Uterus (tissue), 4 donors: Measurements from ENCODE around the gene TPST2. TPM values are rescaled to one million over a fixed set of nuclear protein-coding genes. Genes with fewer than 3 reads are reported as not detected.

Experiments used
- DNase-seq, 2 donors: peaks; one replicate each; pipeline ENCODE4 v3.0.0-alpha.2; 2019 to 2020
- H3K27ac ChIP-seq, 2 donors: fragments of 200-600 bp; sonication (generic); 1 replicate in 1 of 2; 2 replicates in 1 of 2; pipeline ENCODE4 v1.5.1; 2016 to 2018
- H3K27me3 ChIP-seq, 2 donors: fragments of 200-600 bp; sonication (generic); one replicate each; pipeline ENCODE4 v1.5.1; 2018 to 2019; ENCODE audit warnings: control low read depth in 1 of 2
- H3K36me3 ChIP-seq, 2 donors: fragments of 200-600 bp; sonication (generic); one replicate each; pipeline ENCODE4 v1.5.1; 2019; ENCODE audit warnings: control low read depth in 1 of 2
- H3K4me1 ChIP-seq, 2 donors: fragments of 200-600 bp; sonication (generic); one replicate each; pipeline ENCODE4 v1.5.1; 2018 to 2019; ENCODE audit warnings: control low read depth in 1 of 2
- H3K4me3 ChIP-seq, 2 donors: fragments of 200-600 bp; sonication (generic); 1 replicate in 1 of 2; 2 replicates in 1 of 2; pipeline ENCODE4 v1.5.1; 2018 to 2019; ENCODE audit warnings: mild to moderate bottlenecking in 1 of 2
- H3K9me3 ChIP-seq, 2 donors: fragments of 200-600 bp; sonication (generic); one replicate each; pipeline ENCODE4 v1.5.1; 2019; ENCODE audit warnings: control low read depth in 1 of 2
- CTCF ChIP-seq, 4 experiments: fragments of 200-600 bp in 2 of 4; fragments of 450-650 bp in 2 of 4; sonication (generic) in 2 of 4; IDR thresholded peaks; one replicate each; pipeline ENCODE4 v1.5.1; 2016 to 2019; ENCODE audit warnings: antibody characterized with exemption in 4 of 4, mild to moderate bottlenecking in 2 of 4, moderate library complexity in 1 of 4
- POLR2A ChIP-seq, 2 donors: fragments of 450-650 bp; IDR thresholded peaks; one replicate each; pipeline ENCODE4 v1.6.1; 2016; ENCODE audit warnings: antibody characterized with exemption in 2 of 2, mild to moderate bottlenecking in 1 of 2, moderate library complexity in 1 of 2
- intact Hi-C: fragments of 100-400 bp; cut with DNase I; formaldehyde crosslinking; loops from one replicate; pipeline ENCODE4 v1.15.1; 2023; ENCODE audit warnings: low total_unique reads
- microRNA counts, 2 donors: library from miRNA; unstranded; fragments of <30 nt; microRNA quantifications; one replicate each; lab custom pipeline; 2016 to 2017
- microRNA-seq: library from miRNA; unstranded; fragments of <30 nt; microRNA quantifications from one replicate; pipeline ENCODE4, GENCODE V29; 2016; ENCODE audit warnings: borderline microRNAs expressed, borderline replicate concordance
- small RNA-seq: library from RNA; depleted of rRNA; stranded (forward); fragments of <200 nt; gene quantifications from one replicate; pipeline ENCODE3, GENCODE V24; 2016
- total RNA-seq, 4 donors: library from RNA; depleted of rRNA in 3 of 4; stranded (reverse); fragments of >200 nt in 3 of 4; gene quantifications; one replicate each; pipeline versions ENCODE4 v1.1.0 to v1.2.4, GENCODE V29; 2014 to 2023
- donor health status: DM: yes; HTN: yes; CAD: no.

Gene TPST2
- total RNA-seq, 4 donors from 2014 or later = 32.4 to 71.5 (median 43.8) TPM

GRCh38 chr22:26476705-26477340, 113.1 kb downstream of the TPST2 start:
- peaks cover 7 to 9% of the 10 kb centered on the region in 2 donors for H3K4me1 ChIP-seq
- no peak overlapping the region for H3K27ac ChIP-seq
- intact Hi-C loops = no loop called here
- no peaks in the 10 kb centered on the region for H3K36me3 ChIP-seq
- DNase-seq = no peak
- no peak overlapping the region for H3K4me3 ChIP-seq
- TF ChIP-seq CTCF (IDR thresholded peaks at IDR 0.05) (no peak), POLR2A (IDR thresholded peaks at IDR 0.05) (no peak)
- H3K9me3 ChIP-seq = no peaks in the 10 kb centered on the region
- H3K27me3 ChIP-seq = no peaks in the 10 kb centered on the region

- no peak overlapping the region for H3K4me3 ChIP-seq
- no peak for DNase-seq
- H3K9me3 ChIP-seq = no peaks in the 10 kb centered on the region
- H3K4me1 ChIP-seq = peaks cover 0 to 7% of the 10 kb centered on the region in 2 donors
- H3K27me3 ChIP-seq = no peaks in the 10 kb centered on the region
- H3K27ac ChIP-seq = no peak overlapping the region
- intact Hi-C loops = no loop called here
- no peaks in the 10 kb centered on the region for H3K36me3 ChIP-seq
- TF ChIP-seq POLR2A (IDR thresholded peaks at IDR 0.05) = no peak
- no peak for TF ChIP-seq CTCF (IDR thresholded peaks at IDR 0.05)
Observed at GRCh38 chr22:26474682-26475081, 115.2 kb downstream of the TPST2 start.

MicroRNA genes within 50 kb of the gene (microRNA counts, 767-probe panel; counts per million panel counts)
- microRNA hsa-miR-548j (lab: Ali Mortazavi, UCI) = 0 counts per million in 2 donors

Small RNAs within 50 kb of the gene (microRNA-seq; reads per million reads assigned to microRNA genes)
- not detected for gene MIR548J

Small RNAs within 50 kb of the gene (small RNA-seq; reads per million reads assigned to genes)
- not detected for gene MIR548J

Other genes starting within 250 kb of the TPST2 start
- 1 to 10 TPM in 1 of 4 donors, under 1 TPM in 1, not detected in 2; 0.83 to 1.8 TPM for gene ASPHD2, start 160.9 kb downstream of the TPST2 start, total RNA-seq
- gene HPS4, start 106.3 kb downstream of the TPST2 start, total RNA-seq = 10 to 100 TPM; 23.5 to 65.6 (median 43.5) TPM
- gene SRRD, start 106.3 kb downstream of the TPST2 start, total RNA-seq = 10 to 100 TPM in 2 of 4 donors, 1 to 10 TPM in 2; 5.3 to 20.1 (median 13.9) TPM
- gene TFIP11, start 77.7 kb downstream of the TPST2 start, total RNA-seq = 10 to 100 TPM in 3 of 4 donors, 1 to 10 TPM in 1; 6.1 to 32.5 (median 18.1) TPM
- 1 to 10 TPM in 1 of 4 donors, under 1 TPM in 1, not detected in 2; 0.55 to 4.1 TPM for gene CRYBB1, start 27.9 kb upstream of the TPST2 start, total RNA-seq
- gene CRYBA4, start 31.8 kb upstream of the TPST2 start, total RNA-seq = not detected
- gene MIAT, start 67.5 kb upstream of the TPST2 start, total RNA-seq = 1 to 10 TPM in 3 of 4 donors, under 1 TPM in 1; 0.51 to 5.3 (median 3.1) TPM